Measurements from ENCODE around the gene MDN1.
"Not testable (repeated sequence)": the region's sequence is repeated elsewhere in the genome, so short reads cannot be mapped to it uniquely, and the experiment has no call there.

The MDN1 gene

GRCh38 chr6:89750338-89750737 lies 69.3 kb downstream of the MDN1 start:
- Histone ChIP-seq H3K36me3 (peaks cover 17 to 98% (median 74%) of the 10 kb centered on the region in 11 experiments; a peak in 21 of 22 replicates), H4K20me1 (no peaks in the 10 kb centered on the region), H3K9ac (no peak overlapping the region), H3K4me3 (no peak overlapping the region), H3K4me1 (no peaks in the 10 kb centered on the region), H3K9me3 (replicated peaks in 1 of 11) (no peaks in the 10 kb centered on the region), H3K27me3 (no peaks in the 10 kb centered on the region), H3K27ac (no peak overlapping the region), H3K4me2 (no peak overlapping the region)
- no peak for TF ChIP-seq Cebpa-rat (IDR thresholded peaks at IDR 0.05)

GRCh38 chr6:89749918-89750317 lies 69.7 kb downstream of the MDN1 start:
- Histone ChIP-seq H3K4me2 (no peak overlapping the region), H3K36me3 (peaks cover 20 to 98% (median 75%) of the 10 kb centered on the region in 11 experiments; a peak in 21 of 22 replicates), H3K27me3 (no peaks in the 10 kb centered on the region), H3K9ac (no peak overlapping the region), H3K4me3 (no peak overlapping the region), H3K4me1 (no peaks in the 10 kb centered on the region), H3K27ac (no peak overlapping the region), H3K9me3 (replicated peaks in 1 of 11) (no peaks in the 10 kb centered on the region), H4K20me1 (no peaks in the 10 kb centered on the region)
- TF ChIP-seq Cebpa-rat (IDR thresholded peaks at IDR 0.05): no peak

- Histone ChIP-seq H4K20me1 (no peaks in the 10 kb centered on the region), H3K9ac (no peak overlapping the region), H3K4me1 (no peaks in the 10 kb centered on the region), H3K9me3 (replicated peaks in 1 of 11) (no peaks in the 10 kb centered on the region), H3K36me3 (peaks cover 24 to 99% (median 71%) of the 10 kb centered on the region in 11 experiments; a peak in 21 of 22 replicates), H3K27me3 (no peaks in the 10 kb centered on the region), H3K27ac (no peak overlapping the region), H3K4me2 (no peak overlapping the region), H3K4me3 (no peak overlapping the region)
- TF ChIP-seq Cebpa-rat (IDR thresholded peaks at IDR 0.05): no peak
These were observed 73.9 kb downstream of the MDN1 start for GRCh38 chr6:89745716-89746115.

GRCh38 chr6:89745096-89745495 lies 74.5 kb downstream of the MDN1 start:
- H3K36me3 ChIP-seq: peaks cover 24 to 97% (median 65%) of the 10 kb centered on the region in 11 experiments; a peak in 21 of 22 replicates
- no peaks in the 10 kb centered on the region for H3K27me3 ChIP-seq
- no peaks in the 10 kb centered on the region for H4K20me1 ChIP-seq
- no peak overlapping the region for H3K27ac ChIP-seq
- no peak overlapping the region for H3K4me3 ChIP-seq
- no peaks in the 10 kb centered on the region for H3K9me3 ChIP-seq (replicated peaks in 1 of 11)
- H3K4me1 ChIP-seq: no peaks in the 10 kb centered on the region
- H3K9ac ChIP-seq: no peak overlapping the region
- no peak for TF ChIP-seq Cebpa-rat (IDR thresholded peaks at IDR 0.05)
- H3K4me2 ChIP-seq: no peak overlapping the region

GRCh38 chr6:89736893-89737292 lies 82.7 kb downstream of the MDN1 start:
- no peaks in the 10 kb centered on the region for H3K27me3 ChIP-seq
- H4K20me1 ChIP-seq: no peaks in the 10 kb centered on the region
- peaks cover 8 to 68% (median 48%) of the 10 kb centered on the region in 11 experiments; a peak in 20 of 22 replicates for H3K36me3 ChIP-seq
- H3K4me3 ChIP-seq: no peak overlapping the region
- H3K9ac ChIP-seq: no peak overlapping the region
- no peak for TF ChIP-seq Cebpa-rat (IDR thresholded peaks at IDR 0.05)
- no peaks in the 10 kb centered on the region for H3K9me3 ChIP-seq (replicated peaks in 1 of 11)
- no peak overlapping the region for H3K27ac ChIP-seq
- no peaks in the 10 kb centered on the region for H3K4me1 ChIP-seq
- no peak overlapping the region for H3K4me2 ChIP-seq

GRCh38 chr6:89734526-89734925 lies 85.1 kb downstream of the MDN1 start:
- Histone ChIP-seq H3K27me3 (no peaks in the 10 kb centered on the region), H3K4me1 (no peaks in the 10 kb centered on the region), H3K9me3 (replicated peaks in 1 of 11) (no peaks in the 10 kb centered on the region), H3K4me2 (no peak overlapping the region), H4K20me1 (no peaks in the 10 kb centered on the region), H3K4me3 (no peak overlapping the region), H3K27ac (no peak overlapping the region), H3K9ac (no peak overlapping the region), H3K36me3 (peaks cover 19 to 69% (median 59%) of the 10 kb centered on the region in 11 experiments; a peak in 20 of 22 replicates)
- TF ChIP-seq Cebpa-rat (IDR thresholded peaks at IDR 0.05): no peak

- H3K27me3 ChIP-seq: no peaks in the 10 kb centered on the region
- H3K9ac ChIP-seq: no peak overlapping the region
- no peak overlapping the region for H3K4me3 ChIP-seq
- H3K9me3 ChIP-seq (replicated peaks in 1 of 11): no peaks in the 10 kb centered on the region
- no peaks in the 10 kb centered on the region for H4K20me1 ChIP-seq
- H3K4me2 ChIP-seq: no peak overlapping the region
- H3K36me3 ChIP-seq: peaks cover 33 to 72% (median 63%) of the 10 kb centered on the region in 11 experiments
- H3K4me1 ChIP-seq: no peaks in the 10 kb centered on the region
- no peak for TF ChIP-seq Cebpa-rat (IDR thresholded peaks at IDR 0.05)
- no peak overlapping the region for H3K27ac ChIP-seq
These were observed 87.5 kb downstream of the MDN1 start for GRCh38 chr6:89731924-89732567.

- not testable (repeated sequence) for H3K9ac ChIP-seq; H3K4me1 ChIP-seq; H3K27me3 ChIP-seq; H3K9me3 ChIP-seq (replicated peaks in 1 of 11); H3K4me3 ChIP-seq; H4K20me1 ChIP-seq; H3K27ac ChIP-seq; H3K4me2 ChIP-seq
- H3K36me3 ChIP-seq: peaks cover 31 to 72% (median 63%) of the 10 kb centered on the region in 11 experiments
These were observed 88.3 kb downstream of the MDN1 start for GRCh38 chr6:89731262-89731661.

GRCh38 chr6:89729818-89730217 lies 89.8 kb downstream of the MDN1 start:
- no peak overlapping the region for H3K4me2 ChIP-seq
- no peaks in the 10 kb centered on the region for H3K4me1 ChIP-seq
- no peak for TF ChIP-seq Cebpa-rat (IDR thresholded peaks at IDR 0.05)
- no peaks in the 10 kb centered on the region for H3K9me3 ChIP-seq (replicated peaks in 1 of 11)
- no peaks in the 10 kb centered on the region for H4K20me1 ChIP-seq
- H3K36me3 ChIP-seq: peaks cover 34 to 82% (median 69%) of the 10 kb centered on the region in 11 experiments
- H3K4me3 ChIP-seq: no peak overlapping the region
- H3K9ac ChIP-seq: no peak overlapping the region
- H3K27ac ChIP-seq: no peak overlapping the region
- H3K27me3 ChIP-seq: no peaks in the 10 kb centered on the region

GRCh38 chr6:89727501-89727900 lies 92.1 kb downstream of the MDN1 start:
- Histone ChIP-seq H3K9me3 (replicated peaks in 1 of 11) (no peaks in the 10 kb centered on the region), H3K27me3 (no peaks in the 10 kb centered on the region), H3K36me3 (peaks cover 35 to 100% (median 78%) of the 10 kb centered on the region in 11 experiments), H3K4me3 (no peak overlapping the region), H3K9ac (no peak overlapping the region), H3K4me2 (no peak overlapping the region), H3K4me1 (no peaks in the 10 kb centered on the region), H3K27ac (no peak overlapping the region), H4K20me1 (no peaks in the 10 kb centered on the region)
- no peak for TF ChIP-seq Cebpa-rat (IDR thresholded peaks at IDR 0.05)
